SJSA1 (cell line): ENCODE data around the gene PIPOX. TPM values are rescaled to one million over a fixed set of nuclear protein-coding genes. Genes with fewer than 3 reads are reported as not detected.

ENCODE experiments used
- DNase-seq, 2 experiments: peaks; one replicate each; pipeline ENCODE4 v3.0.0-alpha.2; 2015 to 2020; ENCODE audit warnings: low spot score in 2 of 2, low read depth in 1 of 2
- H3K27ac ChIP-seq: fragments of 250-450 bp; sonication (Bioruptor Pico); 2 replicates; pipeline ENCODE4 v1.5.1; 2020; ENCODE audit warnings: mild to moderate bottlenecking, moderate library complexity
- H3K27me3 ChIP-seq: fragments of 250-450 bp; sonication (Bioruptor Pico); replicated peaks from 2 replicates; pipeline ENCODE4 v1.5.1; 2020; ENCODE audit warnings: mild to moderate bottlenecking, moderate library complexity
- H3K36me3 ChIP-seq: fragments of 250-450 bp; sonication (Bioruptor Pico); 2 replicates; pipeline ENCODE4 v1.5.1; 2020; ENCODE audit warnings: mild to moderate bottlenecking
- H3K4me1 ChIP-seq: fragments of 250-450 bp; sonication (Bioruptor Pico); replicated peaks from 2 replicates; pipeline ENCODE4 v1.6.1; 2021; ENCODE audit warnings: mild to moderate bottlenecking
- H3K4me3 ChIP-seq: fragments of 250-450 bp; sonication (Bioruptor Pico); 2 replicates; pipeline ENCODE4 v1.5.1; 2020; ENCODE audit warnings: mild to moderate bottlenecking
- H3K9me3 ChIP-seq: fragments of 250-450 bp; sonication (Bioruptor Pico); replicated peaks from 2 replicates; pipeline ENCODE4 v1.5.1; 2020; ENCODE audit warnings: mild to moderate bottlenecking
- total RNA-seq: library from RNA; depleted of rRNA; stranded (reverse); fragments of >200 nt; shearing (Covaris generic); gene quantifications from 2 replicates; pipeline ENCODE4 v1.2.3, GENCODE V29; 2014

Gene PIPOX
- total RNA-seq, 1 experiment from 2014 or later: 1.00 TPM

DNA sequence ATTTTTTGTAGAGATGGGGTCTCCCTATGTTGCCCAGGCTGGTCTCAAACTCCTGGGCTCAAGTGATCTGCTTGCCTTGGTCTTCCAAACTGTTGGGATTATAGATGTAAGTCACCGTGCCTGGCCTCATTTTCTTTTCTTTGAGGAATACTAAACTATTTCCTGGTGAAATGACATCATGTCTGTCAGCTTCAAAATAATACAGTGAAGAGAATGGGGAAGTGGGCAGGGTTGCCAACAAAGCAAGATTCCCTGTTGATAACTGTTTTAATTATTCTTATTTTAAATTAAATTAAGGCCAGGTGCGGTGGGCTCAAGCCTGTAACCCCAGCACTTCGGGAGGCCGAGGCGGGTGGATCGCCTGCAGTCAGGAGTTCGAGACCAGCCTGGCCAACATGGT is 21.1 kb downstream of the PIPOX start:
- Histone ChIP-seq H3K4me3 (no peak overlapping the region), H3K27ac (no peak overlapping the region), H3K4me1 (no peaks in the 10 kb centered on the region), H3K27me3 (no peaks in the 10 kb centered on the region), H3K9me3 (no peaks in the 10 kb centered on the region), H3K36me3 (no peaks in the 10 kb centered on the region)
- no peak for DNase-seq

DNA sequence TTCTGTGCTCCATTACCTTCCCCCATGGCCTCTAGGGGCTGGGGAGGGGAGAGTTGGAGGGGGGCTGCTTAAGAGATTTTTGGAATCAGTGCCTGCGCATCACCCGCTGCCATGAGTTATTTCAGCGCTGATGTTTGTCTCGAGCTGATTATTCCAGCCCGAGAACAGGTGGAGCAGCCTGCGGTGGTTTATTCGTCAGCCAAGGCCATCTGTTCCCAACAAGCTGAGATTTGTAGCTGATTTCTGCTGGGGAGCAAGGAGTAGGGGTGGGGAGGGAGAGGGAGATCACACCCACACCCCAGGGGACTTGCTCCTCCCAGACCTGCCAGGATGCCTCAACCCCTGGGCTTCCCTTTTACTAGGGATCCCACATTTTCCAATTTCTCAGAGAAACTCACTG is 23.1 kb downstream of the PIPOX start:
- no peak for DNase-seq
- Histone ChIP-seq H3K27ac (no peak overlapping the region), H3K9me3 (no peaks in the 10 kb centered on the region), H3K4me1 (no peaks in the 10 kb centered on the region), H3K36me3 (no peaks in the 10 kb centered on the region), H3K27me3 (no peaks in the 10 kb centered on the region), H3K4me3 (no peak overlapping the region)

DNA sequence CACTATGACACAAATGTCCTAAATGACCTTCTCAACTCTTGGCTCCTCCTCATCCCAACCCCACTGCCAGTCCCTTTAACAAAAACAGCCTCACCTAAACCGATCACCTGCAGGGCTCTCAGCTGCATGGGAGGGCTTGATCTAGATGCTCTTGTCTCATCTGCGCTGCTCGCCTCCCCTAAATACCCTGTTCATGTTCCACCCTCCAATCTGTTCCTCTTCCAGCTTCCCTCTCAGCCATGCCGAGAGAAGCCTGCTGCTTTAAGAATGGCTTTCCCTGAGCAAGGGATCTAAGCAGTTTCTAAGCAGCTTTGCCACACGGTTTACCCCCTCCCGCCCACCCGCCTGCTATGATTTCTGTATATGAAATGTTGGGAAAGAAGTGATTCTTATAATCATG is 23.7 kb downstream of the PIPOX start:
- Histone ChIP-seq H3K27me3 (peaks cover 2% of the 10 kb centered on the region; the same call in 1 of the 2 replicates), H3K36me3 (no peaks in the 10 kb centered on the region), H3K4me3 (no peak overlapping the region), H3K27ac (no peak overlapping the region), H3K4me1 (no peaks in the 10 kb centered on the region), H3K9me3 (no peaks in the 10 kb centered on the region)
- DNase-seq: no peak

DNA sequence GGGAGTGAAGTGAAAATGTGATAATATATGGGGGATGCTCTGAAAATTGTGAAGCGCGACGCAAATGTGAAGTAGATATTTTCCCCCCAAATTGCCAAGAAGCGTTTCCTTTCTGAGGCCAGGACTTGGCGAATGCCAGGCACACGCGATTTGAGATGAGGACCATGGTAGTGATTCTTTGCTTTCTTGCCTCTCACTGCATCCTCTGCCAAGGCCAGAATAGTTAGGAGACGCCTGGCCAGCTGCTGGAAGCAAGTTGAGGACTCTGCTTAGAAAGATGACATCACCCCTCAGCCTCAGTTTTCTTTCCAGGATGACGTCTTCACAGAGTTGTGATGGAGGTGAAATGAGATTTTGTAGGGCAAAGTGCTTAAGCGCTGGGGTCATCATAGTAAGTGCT is 25.9 kb downstream of the PIPOX start:
- H3K4me1 ChIP-seq: no peaks in the 10 kb centered on the region
- H3K36me3 ChIP-seq: no peaks in the 10 kb centered on the region
- no peak overlapping the region for H3K27ac ChIP-seq
- DNase-seq: no peak
- H3K4me3 ChIP-seq: no peak overlapping the region
- peaks cover 4% of the 10 kb centered on the region; the same call in 1 of the 2 replicates for H3K27me3 ChIP-seq
- H3K9me3 ChIP-seq: no peaks in the 10 kb centered on the region

DNA sequence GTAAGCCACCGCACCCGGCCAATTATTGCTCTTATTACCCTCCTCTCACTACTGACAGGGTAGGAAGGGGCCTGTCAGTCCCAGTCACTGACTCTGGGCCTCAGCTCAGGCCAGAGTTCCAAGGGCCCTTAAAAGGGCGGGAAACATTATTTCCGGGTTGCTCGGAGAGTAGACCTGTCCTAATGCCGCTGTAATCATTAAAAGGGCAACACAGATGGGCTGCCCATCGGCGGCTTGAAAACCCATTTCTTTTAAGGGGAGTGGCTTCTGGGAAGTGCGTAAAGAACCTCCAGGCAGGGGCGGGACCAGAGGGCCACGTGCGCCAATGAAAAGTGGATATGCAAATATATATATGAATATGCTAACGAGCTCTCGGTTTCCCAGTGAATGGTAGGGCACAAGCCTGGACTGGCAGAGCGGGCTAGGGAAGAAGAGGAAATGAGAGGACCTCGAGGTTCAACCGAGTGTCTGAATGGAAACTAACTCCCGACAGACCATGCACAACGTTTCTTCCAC is 26.6 kb downstream of the PIPOX start:
- Histone ChIP-seq H3K27me3 (peaks cover 4% of the 10 kb centered on the region; the same call in 1 of the 2 replicates), H3K27ac (no peak overlapping the region), H3K36me3 (no peaks in the 10 kb centered on the region), H3K4me1 (no peaks in the 10 kb centered on the region), H3K9me3 (no peaks in the 10 kb centered on the region), H3K4me3 (no peak overlapping the region)
- no peak for DNase-seq

DNA sequence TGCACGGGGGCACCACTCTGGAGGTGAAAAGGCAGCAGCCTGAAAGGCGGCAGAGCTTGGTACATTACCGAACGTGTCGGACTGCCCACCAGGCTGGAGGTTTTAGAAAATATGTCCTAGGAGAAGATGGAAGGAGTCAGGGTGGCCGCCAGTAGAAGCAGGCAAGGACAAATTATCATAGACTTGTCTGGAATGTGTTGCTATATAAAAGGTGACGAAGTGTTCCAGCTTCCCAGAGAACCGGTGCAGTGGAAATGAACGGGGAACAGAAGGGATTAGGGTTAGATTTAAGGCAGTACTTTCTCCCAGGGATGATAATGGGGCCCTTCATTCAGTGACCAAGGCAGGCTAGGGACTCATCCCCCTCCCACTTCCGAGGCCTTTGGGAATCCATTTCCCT is 27.4 kb downstream of the PIPOX start:
- Histone ChIP-seq H3K4me1 (no peaks in the 10 kb centered on the region), H3K27ac (no peak overlapping the region), H3K27me3 (peaks cover 4% of the 10 kb centered on the region; the same call in 1 of the 2 replicates), H3K36me3 (no peaks in the 10 kb centered on the region), H3K9me3 (no peaks in the 10 kb centered on the region), H3K4me3 (no peak overlapping the region)
- no peak for DNase-seq

DNA sequence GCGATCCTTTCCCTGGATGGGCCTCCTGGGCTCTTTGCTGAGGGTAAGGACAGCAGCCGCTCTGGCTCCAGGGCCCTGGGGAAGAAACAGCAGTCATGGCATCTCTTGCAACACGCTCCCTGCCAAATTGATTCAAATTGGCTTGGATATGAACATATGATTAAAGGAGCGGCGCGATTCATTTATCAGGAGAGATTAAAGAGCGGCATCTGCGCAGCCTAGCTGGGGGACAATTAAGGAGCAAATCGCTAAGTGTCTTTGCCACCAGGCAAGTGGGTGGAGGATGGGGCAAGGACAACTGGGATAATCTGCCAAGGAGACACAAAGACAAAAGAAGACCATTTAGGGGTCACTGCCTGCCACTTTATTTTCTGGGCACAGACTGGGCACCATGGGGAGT is 27.8 kb downstream of the PIPOX start:
- Histone ChIP-seq H3K9me3 (no peaks in the 10 kb centered on the region), H3K4me3 (no peak overlapping the region), H3K27me3 (peaks cover 4% of the 10 kb centered on the region; the same call in 1 of the 2 replicates), H3K36me3 (no peaks in the 10 kb centered on the region), H3K4me1 (no peaks in the 10 kb centered on the region), H3K27ac (no peak overlapping the region)
- no peak for DNase-seq

DNA sequence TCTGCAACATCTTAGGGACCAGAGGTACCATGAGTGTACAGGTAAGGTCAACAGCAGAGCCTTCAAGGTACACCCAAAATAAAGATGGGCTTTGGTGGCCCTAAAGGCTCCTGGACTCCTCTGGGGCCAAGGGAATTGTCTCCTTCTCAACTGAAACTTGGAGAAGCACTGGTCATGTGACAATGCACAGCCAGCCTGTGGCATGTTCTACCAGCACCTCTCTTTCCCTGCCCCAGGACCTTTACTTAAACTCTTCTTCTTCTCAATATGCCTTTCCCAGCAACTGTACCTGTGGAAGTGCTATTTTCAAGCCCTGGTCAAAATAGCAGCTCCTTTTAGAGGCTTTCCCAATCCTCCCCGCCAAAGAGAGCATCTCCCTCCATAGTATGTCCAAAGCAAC is 28.4 kb downstream of the PIPOX start:
- H3K36me3 ChIP-seq: no peaks in the 10 kb centered on the region
- peaks cover 4% of the 10 kb centered on the region; the same call in 1 of the 2 replicates for H3K27me3 ChIP-seq
- no peak for DNase-seq
- H3K9me3 ChIP-seq: no peaks in the 10 kb centered on the region
- no peaks in the 10 kb centered on the region for H3K4me1 ChIP-seq
- no peak overlapping the region for H3K27ac ChIP-seq
- H3K4me3 ChIP-seq: no peak overlapping the region

DNA sequence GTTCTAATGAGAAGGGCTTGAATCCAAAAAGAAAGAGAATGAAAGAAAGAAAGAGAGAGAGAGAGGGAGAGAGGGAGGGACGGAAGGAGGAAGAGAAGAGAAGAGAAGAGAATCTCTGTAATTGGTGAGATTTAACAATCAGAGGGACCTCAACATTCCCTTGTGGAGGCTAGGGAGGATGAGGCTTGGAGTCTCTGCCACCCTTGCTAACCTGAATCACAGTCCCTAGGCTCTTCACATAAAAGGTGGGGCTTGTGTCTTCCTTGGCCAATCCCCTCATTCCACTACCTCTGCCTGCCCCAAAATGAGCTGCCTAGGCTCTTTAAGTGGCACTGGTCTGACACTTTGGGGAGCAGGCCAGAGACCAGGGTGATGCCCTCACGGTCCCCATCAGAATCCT is 30.1 kb downstream of the PIPOX start:
- Histone ChIP-seq H3K4me3 (no peak overlapping the region), H3K27me3 (peaks cover 4% of the 10 kb centered on the region; the same call in 1 of the 2 replicates), H3K36me3 (no peaks in the 10 kb centered on the region; the same call in 1 of the 2 replicates)

DNA sequence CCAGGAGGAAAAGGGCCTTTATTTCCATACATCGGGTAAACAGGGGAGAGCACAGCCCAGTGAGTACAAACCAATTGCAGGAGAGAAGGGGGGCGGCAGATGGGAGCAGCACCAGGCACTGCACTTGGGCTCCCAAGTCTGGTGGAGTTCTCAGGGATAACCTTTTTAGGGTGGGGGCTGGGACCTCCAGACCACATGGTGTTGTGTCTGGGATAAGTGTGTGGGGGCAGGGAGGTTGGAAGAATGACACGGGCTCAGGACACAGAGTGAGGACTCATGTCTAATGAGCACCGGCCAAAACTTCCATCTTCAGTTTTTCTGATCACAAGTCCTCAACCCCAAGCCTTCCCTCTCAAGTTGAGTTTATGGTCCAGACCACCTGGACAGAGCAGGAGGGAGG is 30.6 kb downstream of the PIPOX start:
- DNase-seq: no peak
- Histone ChIP-seq H3K27ac (no peak overlapping the region), H3K27me3 (peaks cover 4% of the 10 kb centered on the region; the same call in 1 of the 2 replicates), H3K9me3 (no peaks in the 10 kb centered on the region), H3K36me3 (no peaks in the 10 kb centered on the region; the same call in 1 of the 2 replicates), H3K4me3 (no peak overlapping the region), H3K4me1 (peaks cover 6% of the 10 kb centered on the region)

More for the DNA sequence above, 30.1 kb downstream of the PIPOX start:
- no peak for DNase-seq
- Histone ChIP-seq H3K9me3 (no peaks in the 10 kb centered on the region), H3K4me1 (peaks cover 1% of the 10 kb centered on the region), H3K27ac (no peak overlapping the region)

DNA sequence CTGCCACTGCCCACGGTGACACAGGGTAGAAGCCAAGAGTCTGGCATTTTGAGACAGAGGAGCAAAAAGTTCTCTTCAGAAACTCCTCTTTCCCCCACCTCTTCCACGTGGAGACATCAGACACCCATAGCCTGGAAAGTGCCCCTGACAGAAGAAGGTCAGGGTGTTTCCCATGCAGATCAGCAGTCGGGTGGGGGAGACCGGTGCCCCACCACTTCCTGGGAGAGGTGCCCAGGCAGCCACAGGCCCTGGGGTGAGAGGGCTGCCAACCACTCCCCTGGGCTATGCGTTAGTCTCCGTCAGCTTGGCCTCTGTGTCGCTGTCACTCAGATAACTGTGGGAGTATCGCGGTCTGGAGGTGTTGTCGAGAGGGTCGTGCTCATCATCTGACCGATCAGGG is 31.5 kb downstream of the PIPOX start:
- Histone ChIP-seq H3K4me3 (no peak overlapping the region), H3K9me3 (no peaks in the 10 kb centered on the region), H3K36me3 (no peaks in the 10 kb centered on the region; the same call in none of the 2 replicates), H3K27me3 (peaks cover 4% of the 10 kb centered on the region; the same call in 1 of the 2 replicates), H3K27ac (no peak overlapping the region), H3K4me1 (peaks cover 16% of the 10 kb centered on the region)
- no peak for DNase-seq

DNA sequence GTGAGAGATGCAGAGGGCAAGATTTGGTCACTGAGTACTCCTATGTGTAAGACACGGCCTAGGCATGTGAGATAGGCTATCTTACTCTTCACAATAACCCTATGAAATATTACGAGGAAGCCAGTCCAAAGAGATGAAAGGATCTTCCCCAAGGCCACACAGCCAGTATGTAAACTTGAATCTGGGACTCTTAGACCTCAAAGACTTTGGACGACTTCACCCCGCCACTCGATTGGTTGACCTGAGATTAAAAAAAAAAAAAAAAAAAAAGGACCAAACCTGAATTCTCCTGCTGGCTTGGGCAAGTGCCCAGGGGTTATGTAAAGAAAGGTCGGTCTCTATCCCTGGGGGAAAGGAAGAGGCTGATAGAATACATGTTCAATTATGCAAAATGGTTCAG is 33.1 kb downstream of the PIPOX start:
- no peak overlapping the region for H3K4me3 ChIP-seq
- peaks cover 4% of the 10 kb centered on the region for H3K36me3 ChIP-seq
- no peak overlapping the region for H3K27ac ChIP-seq
- no peak for DNase-seq
- peaks cover 18% of the 10 kb centered on the region for H3K4me1 ChIP-seq
- peaks cover 4% of the 10 kb centered on the region; the same call in 1 of the 2 replicates for H3K27me3 ChIP-seq
- H3K9me3 ChIP-seq: no peaks in the 10 kb centered on the region

DNA sequence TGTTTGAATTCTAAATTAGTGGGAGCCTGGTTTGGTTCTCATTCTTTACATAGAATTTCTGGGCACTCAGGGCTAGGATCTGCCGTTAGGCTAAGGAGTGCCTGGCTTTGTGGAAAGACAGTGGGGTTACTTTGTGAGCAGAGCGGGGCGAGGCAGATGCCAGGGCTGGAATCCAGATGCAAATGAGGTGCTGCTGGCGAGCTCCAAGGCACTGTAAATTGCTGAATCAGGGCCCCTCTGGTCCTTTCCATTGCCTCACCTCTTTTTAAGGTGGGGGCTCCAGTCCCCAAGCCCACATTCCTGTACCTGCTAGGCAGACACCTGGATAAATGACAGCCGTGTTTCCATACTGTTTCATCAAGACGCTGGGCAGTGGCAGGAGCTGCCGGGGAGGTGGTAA is 33.8 kb downstream of the PIPOX start:
- Histone ChIP-seq H3K27me3 (0 out of 2 replicates have a peak, but pooled peaks cover under 1% of the 10 kb centered on the region), H3K36me3 (peaks cover 4% of the 10 kb centered on the region), H3K27ac (no peak overlapping the region), H3K9me3 (no peaks in the 10 kb centered on the region), H3K4me3 (no peak overlapping the region), H3K4me1 (peaks cover 18% of the 10 kb centered on the region)
- no peak for DNase-seq

DNA sequence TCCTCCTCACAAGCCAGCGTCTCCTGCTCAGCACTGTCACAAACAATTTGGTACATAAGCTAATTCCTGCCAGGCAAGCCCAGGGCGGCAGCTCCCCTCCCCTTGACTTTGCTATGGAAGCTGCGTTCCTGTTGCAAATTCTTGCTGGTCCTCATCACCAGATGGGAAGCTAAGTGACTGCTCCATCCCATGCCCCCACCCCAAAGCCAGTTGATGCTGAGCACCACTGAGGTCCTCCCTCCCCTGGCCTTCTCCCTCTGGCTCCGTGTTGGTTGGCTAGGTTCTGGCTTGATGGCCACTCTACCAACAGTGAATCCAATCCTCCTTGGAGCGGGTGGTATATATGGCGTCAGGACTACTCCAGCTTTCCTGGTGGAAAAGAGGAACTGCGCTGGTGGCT is 34.4 kb downstream of the PIPOX start:
- Histone ChIP-seq H3K36me3 (peaks cover 4% of the 10 kb centered on the region), H3K4me3 (no peak overlapping the region), H3K4me1 (peaks cover 18% of the 10 kb centered on the region), H3K27ac (no peak overlapping the region), H3K9me3 (no peaks in the 10 kb centered on the region), H3K27me3 (no peaks in the 10 kb centered on the region)
- DNase-seq: no peak
